Fibroblast of lung (primary cell): ENCODE measurements around the gene RSRP1. TPM values are rescaled to one million over a fixed set of nuclear protein-coding genes. Genes with fewer than 3 reads are reported as not detected.

Experiments used
- DNase-seq, 2 donors: peaks; one replicate each; pipeline versions ENCODE4 v3.0.0 to v3.0.0-alpha.2; 2010; ENCODE audit warnings: low read depth in 2 of 2
- H2AFZ ChIP-seq: 2 replicates; pipeline ENCODE4 v1.5.1; 2012; ENCODE audit warnings: low read length, control low read depth, inconsistent platforms
- H3K27ac ChIP-seq: 2 replicates; pipeline ENCODE4 v1.5.1; 2011; ENCODE audit warnings: low read length, control low read depth; ENCODE audit not compliant: insufficient read depth
- H3K27me3 ChIP-seq: 2 replicates; pipeline ENCODE4 v1.5.1; 2011; ENCODE audit warnings: mild to moderate bottlenecking, low read length; ENCODE audit not compliant: control insufficient read depth, insufficient read depth
- H3K36me3 ChIP-seq: 2 replicates; pipeline ENCODE4 v1.5.1; 2011; ENCODE audit warnings: low read length; ENCODE audit not compliant: control insufficient read depth, insufficient read depth
- H3K4me1 ChIP-seq: 2 replicates; pipeline ENCODE4 v1.5.1; 2011; ENCODE audit warnings: low read length; ENCODE audit not compliant: control insufficient read depth, insufficient read depth; ENCODE audit errors: extremely low read depth
- H3K4me2 ChIP-seq: 2 replicates; pipeline ENCODE4 v1.5.1; 2011; ENCODE audit warnings: low read length, control low read depth; ENCODE audit not compliant: insufficient read depth; ENCODE audit errors: extremely low read depth
- H3K4me3 ChIP-seq, 4 experiments: fragments of 200-600 bp in 1 of 4; sonication (generic) in 1 of 4; replicated peaks in 1 of 4; 2 replicates each; pipeline ENCODE4 v1.5.1; 2011 to 2016; ENCODE audit warnings: low read length in 4 of 4, low read depth in 3 of 4, mild to moderate bottlenecking in 3 of 4, control low read depth in 2 of 4, inconsistent platforms in 1 of 4, mixed read lengths in 1 of 4; ENCODE audit not compliant: insufficient read depth in 1 of 4; ENCODE audit errors: control extremely low read depth in 1 of 4
- H3K79me2 ChIP-seq: 2 replicates; pipeline ENCODE4 v1.5.1; 2012; ENCODE audit warnings: mild to moderate bottlenecking, low read length, inconsistent platforms; ENCODE audit not compliant: control insufficient read depth, insufficient read depth
- H3K9ac ChIP-seq: 2 replicates; pipeline ENCODE4 v1.5.1; 2011; ENCODE audit warnings: mild to moderate bottlenecking, low read length, control low read depth; ENCODE audit not compliant: insufficient read depth
- H3K9me3 ChIP-seq: 2 replicates; pipeline ENCODE4 v1.5.1; 2012; ENCODE audit warnings: low read depth, low read length; ENCODE audit not compliant: control insufficient read depth, insufficient read depth
- H4K20me1 ChIP-seq: 2 replicates; pipeline ENCODE4 v1.5.1; 2011; ENCODE audit warnings: low read length; ENCODE audit not compliant: control insufficient read depth, insufficient read depth; ENCODE audit errors: extremely low read depth
- EZH2 ChIP-seq: IDR thresholded peaks from 2 replicates; pipeline ENCODE4 v1.5.1; 2012; ENCODE audit warnings: low read length, control low read depth, mild to moderate bottlenecking; ENCODE audit errors: missing control alignments
- polyA plus RNA-seq, 2 donors: library from polyadenylated mRNA; depleted of rRNA in 1 of 2; stranded (reverse) in 1 of 2; unstranded in 1 of 2; fragments of >200 nt; gene quantifications; 2 replicates each; pipeline ENCODE4 v1.2.1, GENCODE V29; 2011 to 2012; ENCODE audit warnings: missing spikeins in 1 of 2
- total RNA-seq: library from RNA; depleted of rRNA; stranded (reverse); fragments of >200 nt; gene quantifications from 2 replicates; pipeline ENCODE4 v1.2.1, GENCODE V29; 2014
- TF ChIP-seq, protein P1 (sequence below), 2 donors: IDR thresholded peaks in 1 of 2; conservative IDR thresholded peaks in 1 of 2; 1 replicate in 1 of 2; 2 replicates in 1 of 2; pipeline ENCODE4 v1.5.1; 2011 to 2012; ENCODE audit warnings: low read length in 2 of 2, control low read depth in 1 of 2, inconsistent platforms in 1 of 2, low read depth in 1 of 2, mild to moderate bottlenecking in 1 of 2

RSRP1 gene
- total and polyA plus RNA-seq, 2 donors (not counting 1 experiment from before 2014, with no cell fraction given) = 37.9 to 123 TPM

DNA sequence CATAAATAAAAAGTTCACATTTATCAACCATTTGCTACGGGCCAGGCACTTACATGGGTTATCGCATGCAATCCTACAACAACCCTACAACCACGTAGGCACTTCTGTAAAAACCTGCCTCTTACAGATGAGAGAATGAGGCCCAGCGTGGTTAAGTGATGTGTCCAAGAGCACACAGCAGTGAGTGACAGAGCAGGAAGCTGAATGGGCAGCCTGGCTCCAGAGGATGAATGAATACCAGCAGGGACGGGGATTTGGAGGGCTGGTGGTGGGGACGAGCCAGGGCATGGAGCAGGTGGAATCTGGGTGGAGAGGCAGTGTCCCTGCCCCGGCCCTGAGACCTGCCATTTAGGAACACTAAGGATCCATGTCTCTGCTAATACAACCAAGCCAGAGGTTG, 50.4 kb downstream of the RSRP1 start:
- no peak overlapping the region for H3K27ac ChIP-seq
- no peaks in the 10 kb centered on the region for H3K4me1 ChIP-seq
- no peak overlapping the region for H2AFZ ChIP-seq
- no peak overlapping the region for H3K9ac ChIP-seq
- H3K4me3 ChIP-seq = no peak overlapping the region
- no peaks in the 10 kb centered on the region for H3K9me3 ChIP-seq
- no peak overlapping the region for H3K4me2 ChIP-seq
- H4K20me1 ChIP-seq = no peaks in the 10 kb centered on the region
- no peaks in the 10 kb centered on the region for H3K79me2 ChIP-seq
- no peak for TF ChIP-seq EZH2
- TF ChIP-seq, protein P1, sequence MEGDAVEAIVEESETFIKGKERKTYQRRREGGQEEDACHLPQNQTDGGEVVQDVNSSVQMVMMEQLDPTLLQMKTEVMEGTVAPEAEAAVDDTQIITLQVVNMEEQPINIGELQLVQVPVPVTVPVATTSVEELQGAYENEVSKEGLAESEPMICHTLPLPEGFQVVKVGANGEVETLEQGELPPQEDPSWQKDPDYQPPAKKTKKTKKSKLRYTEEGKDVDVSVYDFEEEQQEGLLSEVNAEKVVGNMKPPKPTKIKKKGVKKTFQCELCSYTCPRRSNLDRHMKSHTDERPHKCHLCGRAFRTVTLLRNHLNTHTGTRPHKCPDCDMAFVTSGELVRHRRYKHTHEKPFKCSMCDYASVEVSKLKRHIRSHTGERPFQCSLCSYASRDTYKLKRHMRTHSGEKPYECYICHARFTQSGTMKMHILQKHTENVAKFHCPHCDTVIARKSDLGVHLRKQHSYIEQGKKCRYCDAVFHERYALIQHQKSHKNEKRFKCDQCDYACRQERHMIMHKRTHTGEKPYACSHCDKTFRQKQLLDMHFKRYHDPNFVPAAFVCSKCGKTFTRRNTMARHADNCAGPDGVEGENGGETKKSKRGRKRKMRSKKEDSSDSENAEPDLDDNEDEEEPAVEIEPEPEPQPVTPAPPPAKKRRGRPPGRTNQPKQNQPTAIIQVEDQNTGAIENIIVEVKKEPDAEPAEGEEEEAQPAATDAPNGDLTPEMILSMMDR (conservative IDR thresholded peaks at IDR 0.05 in 1 of 2, IDR thresholded peaks at IDR 0.05 in 1 of 2; ENCODE audit: low read depth in 1 of 2, low read length in 2 of 2) = no peak
- peaks cover 14% of the 10 kb centered on the region for H3K27me3 ChIP-seq
- DNase-seq = no peak
- no peaks in the 10 kb centered on the region for H3K36me3 ChIP-seq

DNA sequence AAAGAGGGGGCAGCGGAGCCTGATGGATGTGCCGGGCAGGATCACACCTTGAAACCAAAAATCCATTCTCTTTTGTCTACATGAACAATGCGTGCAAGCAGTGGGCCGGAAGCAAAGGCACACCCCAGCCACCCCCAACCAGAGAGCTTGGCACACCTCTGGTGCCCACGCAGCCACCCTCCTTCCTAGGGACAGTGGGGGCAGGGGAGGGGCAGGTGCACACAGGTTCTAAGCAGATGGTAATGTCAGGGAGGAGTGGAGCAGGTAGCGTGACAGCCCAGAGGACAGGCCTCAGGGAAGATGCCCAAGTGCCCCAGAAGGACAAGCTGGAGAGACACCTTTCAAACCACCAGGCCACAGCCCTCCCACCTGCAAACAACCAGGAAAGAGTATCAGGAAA, 51.4 kb downstream of the RSRP1 start:
- Histone ChIP-seq H3K4me1 (no peaks in the 10 kb centered on the region), H3K9ac (no peak overlapping the region), H3K36me3 (no peaks in the 10 kb centered on the region), H3K9me3 (no peaks in the 10 kb centered on the region), H3K4me3 (no peak overlapping the region), H3K27ac (no peak overlapping the region), H3K79me2 (no peaks in the 10 kb centered on the region), H3K4me2 (no peak overlapping the region), H4K20me1 (no peaks in the 10 kb centered on the region), H2AFZ (no peak overlapping the region), H3K27me3 (peaks cover 12% of the 10 kb centered on the region)
- TF ChIP-seq EZH2 = no peak
- TF ChIP-seq, protein P1 (conservative IDR thresholded peaks at IDR 0.05 in 1 of 2, IDR thresholded peaks at IDR 0.05 in 1 of 2; ENCODE audit: low read depth in 1 of 2, low read length in 2 of 2) = no peak
- no peak for DNase-seq

DNA sequence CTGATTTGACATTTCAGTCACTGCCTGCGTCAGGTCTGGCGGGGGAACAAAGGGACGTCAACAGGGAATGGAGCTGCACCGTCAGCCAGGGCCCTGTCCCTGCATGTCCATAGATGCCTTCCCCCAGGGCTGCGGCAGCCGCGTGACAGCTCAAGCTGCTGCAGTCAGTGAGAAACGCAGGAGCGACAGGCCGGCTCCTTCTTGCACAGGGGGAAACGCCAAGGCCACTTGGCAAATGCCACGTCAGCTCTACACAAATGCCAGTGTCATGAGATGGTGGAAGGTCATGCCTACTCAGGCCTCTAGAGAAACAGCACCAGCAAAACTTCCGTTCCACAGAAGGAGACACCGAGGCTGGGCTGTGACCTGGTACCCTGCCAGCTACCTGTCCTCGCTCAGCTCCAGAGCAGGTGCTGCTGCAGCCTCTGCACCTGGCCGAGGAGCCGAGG, 52.7 kb downstream of the RSRP1 start:
- Histone ChIP-seq H3K27ac (no peak overlapping the region), H3K4me3 (no peak overlapping the region), H3K4me2 (no peak overlapping the region), H3K4me1 (no peaks in the 10 kb centered on the region), H3K79me2 (no peaks in the 10 kb centered on the region), H3K9me3 (no peaks in the 10 kb centered on the region), H3K36me3 (no peaks in the 10 kb centered on the region), H3K27me3 (peaks cover 4% of the 10 kb centered on the region), H2AFZ (no peak overlapping the region), H4K20me1 (no peaks in the 10 kb centered on the region), H3K9ac (no peak overlapping the region)
- DNase-seq = peak in 1 of 2 donors; percentile 16
- TF ChIP-seq, protein P1 (conservative IDR thresholded peaks at IDR 0.05 in 1 of 2, IDR thresholded peaks at IDR 0.05 in 1 of 2; ENCODE audit: low read depth in 1 of 2, low read length in 2 of 2) = no peak
- no peak for TF ChIP-seq EZH2
